Stimulated activated CD4-positive, alpha-beta T cell treated with anti-CD3 and anti-CD28 coated beads, Interleukin-12 subunit alpha, Interleukin-12 subunit beta, amount 100 ng/mL, for 24 hours (primary cell): ENCODE data around the gene FBN1.

Experiments
- DNase-seq, 2 experiments: peaks; one replicate each; pipeline ENCODE4 v3.0.0-alpha.2; 2020; ENCODE audit warnings: low read depth in 2 of 2

FBN1 gene

DNA sequence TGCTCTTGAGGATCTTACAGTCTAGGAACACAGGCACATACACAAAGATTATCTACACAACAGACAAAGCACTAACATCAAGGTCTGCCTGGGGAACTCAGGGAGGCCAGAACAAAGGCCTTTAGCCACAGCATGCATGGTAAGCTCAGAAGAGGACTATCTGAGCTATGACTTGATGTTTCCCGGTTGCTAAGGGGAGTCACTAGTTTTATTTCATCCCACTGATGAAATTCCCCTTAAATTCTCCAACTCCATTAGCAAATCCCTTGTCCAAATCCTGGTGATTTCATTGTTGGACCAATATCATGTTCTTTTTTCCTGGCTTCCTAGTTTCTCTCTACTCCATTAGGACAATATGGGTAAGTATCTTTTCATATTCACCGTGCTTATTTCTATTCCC, 23.3 kb downstream of the FBN1 start:
- DNase-seq, result no peak

- no peak for DNase-seq
These were observed 26.1 kb downstream of the FBN1 start for GRCh38 chr15:48619446-48619845.

DNA sequence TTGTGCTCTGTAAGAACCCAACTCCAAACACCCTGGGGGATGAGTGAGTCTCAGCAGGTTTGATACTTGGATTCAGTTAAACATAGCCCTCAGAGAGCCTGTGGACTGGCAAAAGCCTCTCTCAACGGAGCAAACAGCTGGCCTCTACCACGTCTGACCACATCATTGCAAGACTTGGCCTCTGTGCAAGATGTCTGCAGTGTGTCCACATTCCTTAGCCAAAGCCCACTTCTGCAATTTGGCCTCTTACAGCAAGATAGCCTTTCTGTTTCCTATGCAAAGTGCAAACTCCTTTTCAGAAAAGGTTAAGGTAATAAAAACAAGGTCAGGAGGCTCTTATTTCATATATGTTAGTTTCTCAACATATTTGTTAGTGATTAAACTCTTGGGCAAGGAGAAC, 27.9 kb downstream of the FBN1 start:
- DNase-seq, result no peak

DNA sequence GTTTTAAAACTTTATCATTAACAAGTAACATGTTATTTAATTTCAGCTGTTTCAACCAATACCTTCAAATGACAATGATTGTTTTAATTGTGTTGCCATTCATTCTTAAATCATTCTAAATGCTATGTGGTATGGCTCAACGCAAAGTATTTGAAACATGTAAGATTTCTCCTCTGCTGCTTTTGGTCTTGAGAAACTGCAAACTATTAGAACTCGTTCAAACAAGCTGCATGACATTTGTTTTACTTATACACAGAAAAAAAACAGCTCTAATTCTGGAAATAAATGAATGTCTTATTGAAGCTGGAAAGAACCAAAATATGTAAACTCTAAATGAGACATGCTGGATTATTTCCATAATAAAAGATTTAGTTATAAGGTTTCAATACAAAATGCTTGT, 29.3 kb downstream of the FBN1 start:
- no peak for DNase-seq

DNA sequence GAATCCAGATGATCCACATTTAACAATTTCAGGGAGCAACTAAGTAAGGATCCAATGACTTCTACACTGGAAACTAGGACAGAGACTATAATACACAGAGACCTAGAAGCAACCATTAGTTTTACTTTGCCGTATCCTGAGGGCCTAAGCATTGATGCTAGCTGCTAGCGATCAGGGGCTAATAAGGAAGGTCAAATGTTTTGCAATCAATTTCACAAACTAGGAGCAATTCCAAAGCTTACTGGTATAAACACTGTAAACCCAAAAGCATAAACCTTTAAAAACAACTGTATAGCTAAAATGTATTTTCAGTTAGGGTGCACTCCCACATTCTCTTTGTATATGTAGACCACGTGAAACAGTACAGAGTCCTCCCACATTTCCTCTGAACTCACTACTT, 31.5 kb downstream of the FBN1 start:
- no peak for DNase-seq

GRCh38 chr15:48609486-48609885, 36.0 kb downstream of the FBN1 start:
- no peak for DNase-seq

DNA sequence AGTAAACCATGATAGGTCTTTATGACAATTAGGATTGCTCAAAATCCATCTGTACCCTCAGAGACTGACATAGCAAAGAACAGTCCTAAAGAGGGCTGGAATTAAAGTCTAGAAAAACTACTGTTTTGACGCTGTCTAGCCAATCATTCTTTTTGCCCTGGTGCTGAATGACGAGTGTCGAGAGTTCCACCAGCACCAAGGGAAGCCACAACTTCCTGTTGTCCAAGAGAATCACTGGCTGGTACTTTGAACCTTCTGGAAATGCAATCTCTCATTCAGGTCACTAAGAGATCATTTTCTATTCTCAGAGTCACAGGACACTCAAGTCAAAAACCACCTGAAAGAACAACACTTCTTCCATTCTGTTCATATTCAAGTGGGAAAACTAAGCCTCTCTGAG, 37.7 kb downstream of the FBN1 start:
- DNase-seq, result no peak

DNA sequence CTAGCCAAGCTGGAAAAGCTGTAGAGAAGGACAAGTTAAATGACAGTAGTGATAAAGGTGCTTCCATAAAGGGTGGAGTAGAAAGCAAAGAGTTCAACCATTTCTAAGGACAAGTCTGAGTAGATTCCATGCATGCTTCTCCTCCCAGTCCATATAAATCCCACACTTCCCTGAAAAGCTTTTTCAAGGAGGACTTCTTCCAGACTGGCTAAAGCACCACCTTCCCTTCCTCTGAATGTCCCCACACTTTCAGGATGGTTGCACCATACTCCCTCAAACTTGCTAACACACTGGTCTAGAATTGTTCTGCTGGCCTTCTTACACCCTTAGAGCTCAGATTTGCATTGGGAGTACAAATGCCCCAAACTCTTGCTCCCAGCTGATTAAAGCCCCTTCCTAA, 40.9 kb downstream of the FBN1 start:
- no peak for DNase-seq

GRCh38 chr15:48603922-48604321, 41.6 kb downstream of the FBN1 start:
- DNase-seq, result no peak

DNA sequence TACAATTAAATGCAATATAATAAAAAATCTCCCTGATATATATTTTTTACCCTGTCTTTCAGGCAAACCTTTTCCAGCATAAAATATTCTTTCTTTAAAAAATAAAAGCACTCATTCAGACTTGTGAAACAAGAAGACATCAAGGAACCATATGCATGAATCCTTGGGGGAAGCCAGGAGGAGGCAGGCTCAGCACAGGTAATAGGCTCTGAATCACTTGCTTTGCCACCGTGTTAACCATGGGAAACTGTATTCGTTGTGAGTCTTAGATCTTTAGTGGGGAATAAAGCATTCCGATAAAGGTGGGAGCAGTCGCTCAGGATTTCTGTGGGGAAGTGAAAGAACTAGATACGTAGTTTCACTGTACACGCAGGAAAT, 42.4 kb downstream of the FBN1 start:
- DNase-seq, result no peak

DNA sequence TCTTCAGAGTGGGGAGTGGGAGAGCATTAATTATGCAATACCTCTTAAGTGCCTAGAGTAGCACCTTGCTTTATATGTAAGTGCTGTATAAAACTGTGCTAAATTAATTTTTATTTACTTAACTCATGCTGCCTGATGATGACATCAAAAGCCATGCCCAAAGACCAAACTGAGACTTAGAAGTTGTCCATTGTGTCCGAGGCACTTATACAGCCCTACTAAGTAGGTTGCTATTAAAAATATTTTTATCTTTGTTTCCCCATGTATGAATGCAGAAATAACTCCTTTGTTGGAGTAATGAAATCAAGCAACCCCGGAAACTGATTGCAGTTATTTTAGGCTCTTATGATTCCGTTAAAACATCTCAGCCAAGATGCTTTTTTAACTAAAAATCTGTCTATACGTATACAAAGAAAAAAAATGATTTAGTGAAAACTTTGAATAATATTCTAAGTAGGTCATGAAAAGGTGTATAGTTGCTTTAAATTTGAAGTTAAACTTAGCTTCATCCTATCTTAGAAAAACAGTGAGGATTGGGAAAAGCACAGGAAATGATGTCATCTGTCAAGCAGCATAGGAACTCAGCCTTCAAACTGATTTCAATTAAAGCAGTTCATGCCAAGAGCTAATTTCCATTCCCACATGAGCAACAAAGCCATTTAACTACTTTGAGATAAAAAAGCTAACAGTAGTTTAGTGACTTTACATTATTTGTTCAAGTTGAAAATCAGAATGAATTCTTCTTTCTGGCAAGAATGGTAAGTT, 43.0 kb downstream of the FBN1 start:
- DNase-seq, result no peak

GRCh38 chr15:48601095-48601494, 44.4 kb downstream of the FBN1 start:
- DNase-seq, result no peak

GRCh38 chr15:48596841-48597240, 48.7 kb downstream of the FBN1 start:
- no peak for DNase-seq

DNA sequence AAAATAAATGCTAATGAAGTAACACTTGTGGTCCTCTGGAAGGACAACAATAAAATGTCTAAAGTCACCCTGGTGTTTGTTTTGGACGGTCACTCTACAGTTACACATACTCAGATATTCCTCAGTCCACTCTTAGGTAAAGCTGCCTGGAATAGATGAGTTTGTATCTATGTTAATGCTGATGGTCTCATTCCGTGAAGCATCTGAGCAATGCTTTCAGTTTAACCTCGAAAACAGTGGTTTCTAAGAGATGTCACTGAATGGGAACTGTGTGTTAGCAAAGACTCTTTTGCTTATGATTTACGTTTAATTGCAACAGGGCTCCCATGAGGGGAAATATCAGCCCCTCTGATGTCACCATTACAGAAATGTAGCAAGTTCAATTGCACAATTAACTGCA, 49.1 kb downstream of the FBN1 start:
- DNase-seq, result no peak

DNA sequence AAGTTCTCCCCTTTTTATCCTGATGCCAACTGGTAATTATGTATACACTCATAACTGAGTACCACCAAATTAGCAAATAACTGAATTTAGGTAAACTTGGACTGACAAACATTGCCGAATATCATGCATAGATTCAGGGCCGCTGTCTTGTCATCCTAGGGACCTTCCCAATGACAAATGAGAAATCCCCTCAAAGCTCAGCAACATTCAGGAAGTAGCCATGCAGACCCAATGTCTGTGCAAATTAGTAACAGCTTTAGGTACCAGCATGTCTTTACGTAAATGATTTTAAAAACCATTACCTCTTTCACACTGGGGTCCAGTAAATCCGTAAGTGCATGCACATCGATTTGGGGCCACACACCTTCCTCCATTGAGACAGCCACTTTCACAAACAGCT, 49.5 kb downstream of the FBN1 start:
- no peak for DNase-seq

DNA sequence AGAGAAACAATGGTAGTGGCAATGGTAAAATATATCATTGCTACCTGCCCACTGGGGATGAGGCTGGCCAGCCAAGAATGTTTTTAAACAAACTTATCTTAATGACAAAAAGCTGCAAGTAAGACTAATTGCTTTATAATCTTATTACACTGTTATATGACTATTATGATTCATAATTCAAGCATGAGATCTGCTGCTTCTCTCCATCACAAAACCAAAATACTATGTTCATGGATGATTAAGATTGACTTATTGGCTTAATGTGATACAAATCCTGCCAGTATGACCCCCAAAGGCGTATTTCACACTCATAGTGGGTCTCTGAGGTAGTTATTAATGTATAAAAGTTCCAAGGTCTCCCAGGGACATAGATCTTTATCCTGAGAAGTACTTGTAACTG, 52.6 kb downstream of the FBN1 start:
- DNase-seq, result no peak

DNA sequence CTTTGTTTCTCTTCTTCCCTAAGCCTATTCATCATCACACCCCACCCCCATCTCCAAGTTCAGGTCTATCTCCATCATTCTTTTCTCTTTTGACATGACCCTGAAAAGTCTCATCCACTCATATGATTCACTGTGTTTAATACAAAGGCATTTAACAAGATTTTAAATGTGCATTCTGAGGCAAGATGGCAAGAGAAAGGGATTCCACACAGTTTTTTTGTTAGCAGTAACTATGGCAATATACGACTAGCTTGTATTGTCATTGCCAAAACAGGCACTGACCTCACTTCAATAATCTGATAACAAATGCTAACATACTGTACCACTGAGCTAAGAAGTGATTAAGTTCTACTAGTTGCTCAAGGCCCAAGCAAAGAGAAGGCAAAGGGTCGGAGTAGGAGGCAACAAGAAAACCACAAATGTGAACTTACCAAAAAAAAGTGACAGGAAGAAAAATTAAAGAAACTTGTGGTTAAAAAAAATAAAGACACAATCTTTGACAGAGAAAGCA, 53.2 kb downstream of the FBN1 start:
- no peak for DNase-seq

DNA sequence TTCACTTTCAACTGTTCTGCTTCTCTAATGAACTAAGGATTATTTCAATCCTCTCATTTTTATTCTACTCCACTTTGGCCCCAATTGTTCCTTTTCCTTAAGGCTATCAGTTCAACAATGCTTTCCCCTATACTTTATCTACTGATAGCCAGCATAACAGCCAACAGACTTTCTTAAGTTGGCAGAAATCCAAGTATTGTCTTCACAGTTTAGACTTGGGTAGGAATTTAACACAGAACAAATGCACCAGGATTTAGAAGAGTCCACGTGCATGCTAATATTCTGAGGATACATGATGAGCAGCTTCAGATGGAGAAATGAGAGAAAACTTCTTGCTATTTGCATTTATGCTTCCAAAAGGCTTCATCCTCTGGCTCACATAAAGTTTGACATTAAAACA, 54.8 kb downstream of the FBN1 start:
- no peak for DNase-seq

DNA sequence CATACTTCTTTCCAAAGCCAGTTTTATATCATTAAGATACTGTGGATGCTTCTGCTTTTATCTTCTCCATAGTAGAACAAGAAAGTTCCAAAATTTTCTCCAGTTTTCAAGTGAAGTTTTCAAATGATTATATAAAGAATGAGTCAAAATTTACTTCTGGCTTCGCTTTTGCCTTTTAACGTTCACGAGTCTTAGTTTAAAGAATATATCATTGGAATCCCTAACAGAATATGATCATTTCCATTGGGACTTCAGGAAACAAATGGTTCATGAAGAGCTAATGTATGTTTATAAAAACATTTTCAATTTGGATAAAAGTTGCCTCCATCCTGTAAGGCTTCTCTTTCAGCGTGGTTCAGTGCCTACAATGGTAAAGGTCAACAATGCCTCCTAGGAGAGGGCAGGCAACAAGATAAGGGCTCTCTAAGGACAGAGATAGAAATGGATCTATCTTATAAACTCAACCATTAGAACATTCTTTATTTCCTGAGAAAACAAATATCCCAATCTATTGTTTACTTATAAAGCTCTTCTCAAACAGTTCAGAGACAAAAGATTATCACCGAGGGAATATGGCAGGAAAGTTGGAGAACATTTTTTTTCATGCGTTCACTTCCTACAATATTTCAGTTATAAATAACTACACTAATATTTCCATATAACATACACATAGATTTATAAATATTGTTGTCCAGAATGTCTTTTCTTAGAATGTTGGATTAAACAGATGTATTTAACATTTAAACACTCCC, 60.5 kb downstream of the FBN1 start:
- no peak for DNase-seq

DNA sequence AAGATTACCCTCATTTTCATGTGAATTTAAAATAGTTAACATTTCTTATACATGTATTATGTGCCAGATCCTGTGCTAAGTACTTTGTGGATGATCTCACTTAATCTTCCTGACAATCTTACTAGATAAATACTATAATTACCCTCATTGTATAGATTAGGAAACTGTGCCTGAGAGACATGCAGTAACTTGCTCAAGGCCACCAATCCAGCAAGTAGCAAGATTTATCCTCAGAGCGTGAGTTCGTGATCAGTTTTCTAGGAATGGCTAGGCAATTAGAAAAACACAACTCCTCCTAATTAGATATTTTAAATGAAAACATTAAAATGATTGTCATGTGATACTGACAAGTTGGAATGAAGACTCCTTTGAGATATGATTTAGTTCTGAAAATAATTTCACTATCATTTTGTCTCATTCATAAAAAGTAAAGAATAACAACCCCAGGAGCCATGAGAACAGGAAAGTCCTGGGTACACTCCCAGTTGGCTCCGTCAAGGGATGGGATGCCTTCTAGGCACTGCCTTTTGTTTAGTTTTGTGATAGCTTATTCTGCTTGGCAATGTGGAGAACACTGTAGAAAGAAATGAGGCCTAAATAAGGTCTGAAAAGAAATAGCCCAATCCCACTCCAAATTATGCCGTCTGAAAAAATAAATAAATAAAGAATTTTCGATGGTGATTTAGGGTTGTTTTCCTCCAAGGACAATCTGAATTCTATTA, 61.3 kb downstream of the FBN1 start:
- no peak for DNase-seq

GRCh38 chr15:48582452-48583247, 62.9 kb downstream of the FBN1 start:
- DNase-seq, result no peak

- DNase-seq, result no peak
These were observed 64.3 kb downstream of the FBN1 start for GRCh38 chr15:48581219-48581618.
